ENCODE data around the gene ARID2.

ARID2 gene

GRCh38 chr12:45729233-45730083 lies at the start of gene ARID2:
Gene ARID2 (plus strand): TSS chr12:45729706. CDS start chr12:45729837, 131 bp downstream.
- peak; percentile 68 for DNase-seq (ENCODE audit: low spot score)

- no peak for DNase-seq (ENCODE audit: low spot score)
These were observed 49.1 kb upstream of the ARID2 start for GRCh38 chr12:45680362-45680761.

GRCh38 chr12:45681465-45681864 lies 48.0 kb upstream of the ARID2 start:
- DNase-seq (ENCODE audit: low spot score), result no peak

- DNase-seq (ENCODE audit: low spot score), result no peak
These were observed 43.8 kb upstream of the ARID2 start for GRCh38 chr12:45685680-45686079.

GRCh38 chr12:45687081-45688015 lies 42.2 kb upstream of the ARID2 start:
- DNase-seq (ENCODE audit: low spot score), result no peak

- no peak for DNase-seq (ENCODE audit: low spot score)
These were observed 41.3 kb upstream of the ARID2 start for GRCh38 chr12:45688183-45688582.

- no peak for DNase-seq (ENCODE audit: low spot score)
These were observed 34.5 kb upstream of the ARID2 start for GRCh38 chr12:45695035-45695434.

GRCh38 chr12:45695606-45696005 lies 33.9 kb upstream of the ARID2 start:
- no peak for DNase-seq (ENCODE audit: low spot score)

- DNase-seq (ENCODE audit: low spot score), result no peak
These were observed 33.5 kb upstream of the ARID2 start for GRCh38 chr12:45696049-45696448.

GRCh38 chr12:45697371-45697770 lies 32.1 kb upstream of the ARID2 start:
- no peak for DNase-seq (ENCODE audit: low spot score)

- no peak for DNase-seq (ENCODE audit: low spot score)
These were observed 28.2 kb upstream of the ARID2 start for GRCh38 chr12:45701296-45701695.

- no peak for DNase-seq (ENCODE audit: low spot score)
These were observed 25.6 kb upstream of the ARID2 start for GRCh38 chr12:45703942-45704341.

- no peak for DNase-seq (ENCODE audit: low spot score)
These were observed 24.5 kb upstream of the ARID2 start for GRCh38 chr12:45704968-45705367.

- no peak for DNase-seq (ENCODE audit: low spot score)
These were observed 24.1 kb upstream of the ARID2 start for GRCh38 chr12:45705404-45705803.

- DNase-seq (ENCODE audit: low spot score), result no peak
These were observed 22.2 kb upstream of the ARID2 start for GRCh38 chr12:45707241-45707857.

- no peak for DNase-seq (ENCODE audit: low spot score)
These were observed 21.1 kb upstream of the ARID2 start for GRCh38 chr12:45708363-45708762.

- DNase-seq (ENCODE audit: low spot score), result no peak
These were observed 20.6 kb upstream of the ARID2 start for GRCh38 chr12:45708901-45709300.

- no peak for DNase-seq (ENCODE audit: low spot score)
These were observed 17.2 kb upstream of the ARID2 start for GRCh38 chr12:45712319-45712718.

GRCh38 chr12:45713078-45713477 lies 16.4 kb upstream of the ARID2 start:
- no peak for DNase-seq (ENCODE audit: low spot score)

- DNase-seq (ENCODE audit: low spot score), result no peak
These were observed 11.2 kb upstream of the ARID2 start for GRCh38 chr12:45718306-45718705.

GRCh38 chr12:45720069-45720468 lies 9.4 kb upstream of the ARID2 start:
- no peak for DNase-seq (ENCODE audit: low spot score)

GRCh38 chr12:45721369-45721768 lies 8.1 kb upstream of the ARID2 start:
- no peak for DNase-seq (ENCODE audit: low spot score)

- no peak for DNase-seq (ENCODE audit: low spot score)
These were observed 7.6 kb upstream of the ARID2 start for GRCh38 chr12:45721954-45722353.

All from GM03348 (cell line).